Measurements from ENCODE around the gene OR11L1.

OR11L1 gene

DNA sequence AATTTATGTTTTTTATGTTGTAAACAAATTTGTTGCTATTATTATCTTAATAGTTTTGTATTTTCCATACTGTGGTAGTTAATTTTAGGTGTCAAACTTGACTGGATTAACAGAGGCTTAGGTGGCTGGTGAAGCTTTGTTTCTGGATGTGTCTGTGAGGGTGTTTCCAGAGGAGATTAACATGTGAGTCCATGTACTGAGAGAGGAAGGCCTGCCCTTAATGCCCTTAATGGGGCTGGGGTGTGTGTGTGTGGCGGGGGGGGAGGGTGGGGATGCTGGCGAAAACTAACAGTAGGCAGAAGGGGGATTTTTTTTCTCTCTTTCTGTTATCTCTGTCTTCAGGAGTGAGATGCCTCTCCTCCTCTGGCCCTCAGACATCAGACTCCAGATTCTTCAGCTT, 19.6 kb downstream of the OR11L1 start:
- no peak overlapping the region for H3K4me3 ChIP-seq (ENCODE audit: low read depth, low read length)

DNA sequence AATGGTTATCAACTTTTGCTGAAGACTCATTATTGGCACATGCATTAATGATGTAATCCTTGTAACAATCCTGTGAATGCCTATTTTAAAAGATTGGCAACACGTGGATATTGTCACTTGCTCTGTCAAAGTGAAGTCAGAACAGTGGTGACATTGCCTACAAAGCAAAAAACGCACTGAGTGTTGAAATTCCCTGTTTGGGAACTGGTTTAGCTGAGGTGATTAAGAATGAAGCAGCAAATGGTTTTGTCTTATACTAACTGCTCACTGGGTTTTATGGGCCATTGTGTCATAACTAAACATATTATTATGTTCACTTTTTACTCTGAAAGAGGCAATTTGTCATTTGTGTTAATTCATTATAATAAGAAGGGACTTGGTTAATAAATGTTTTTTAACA, 29.1 kb downstream of the OR11L1 start:
- no peak overlapping the region for H3K4me3 ChIP-seq (ENCODE audit: low read depth, low read length)

DNA sequence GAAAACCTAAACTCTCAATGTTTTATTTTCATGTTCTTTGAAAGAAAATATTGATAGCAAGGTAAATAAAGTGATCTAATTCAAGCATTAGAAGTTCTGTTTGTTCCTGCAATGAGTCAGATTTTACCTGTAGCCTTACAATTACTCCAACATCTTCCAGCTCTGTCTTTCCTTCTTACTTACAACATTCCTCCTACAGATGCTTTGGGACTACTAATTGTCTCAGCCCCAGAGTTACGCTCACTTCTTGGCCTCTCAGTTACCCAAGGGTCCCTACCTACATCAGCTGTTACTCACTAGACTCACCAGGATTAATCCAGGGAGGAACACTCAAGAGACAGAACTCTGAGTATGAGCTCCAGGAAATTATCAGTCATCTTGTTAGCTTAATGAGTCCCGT, 44.2 kb downstream of the OR11L1 start:
- H3K4me3 ChIP-seq (ENCODE audit: low read depth, low read length), result no peak overlapping the region
